RWPE1 (cell line): ENCODE measurements around the gene HIVEP3.

Experiments
- CTCF ChIA-PET: fragments of 350-600 bp; sonication (Branson Sonifier 250); formaldehyde crosslinking; extraction: SDS; loops from one replicate; lab custom pipeline; 2021; lab: Yijun Ruan, JAX
- POLR2A ChIA-PET: fragments of 400-600 bp; formaldehyde crosslinking; extraction: SDS; loops from one replicate; lab custom pipeline; 2020; ENCODE audit warnings: antibody characterized with exemption; ENCODE audit not compliant: low non-redundant PET; lab: Yijun Ruan, JAX
- DNase-seq: peaks from one replicate; pipeline ENCODE4 v3.0.0; 2012; ENCODE audit warnings: low spot score
- H3K27ac ChIP-seq: fragments of 450-650 bp; 2 replicates; pipeline ENCODE4 v1.5.1; 2017
- CTCF ChIP-seq: fragments of 450-650 bp; conservative IDR thresholded peaks from 2 replicates; pipeline ENCODE4 v1.5.1; 2017; ENCODE audit warnings: low read depth, mild to moderate bottlenecking

The HIVEP3 gene

GRCh38 chr1:41705798-41706197 lies 212.9 kb downstream of the HIVEP3 start:
- TF ChIP-seq CTCF = no peak
- ChIA-PET CTCF (interaction anchor here (1.1 kb wide), 1 partner anchor 39 kb away, joined by 3 read pairs; no protein-coding TSS in a partner anchor), POLR2A (no interaction called here)
- no peak for DNase-seq
- H3K27ac ChIP-seq = no peak overlapping the region

GRCh38 chr1:41704196-41704595 lies 214.5 kb downstream of the HIVEP3 start:
- ChIA-PET CTCF (interaction anchor here (0.9 kb wide), 1 partner anchor 10 kb away, joined by 3 read pairs; no protein-coding TSS in a partner anchor), POLR2A (no interaction called here)
- TF ChIP-seq CTCF = no peak
- DNase-seq = no peak
- no peak overlapping the region for H3K27ac ChIP-seq

GRCh38 chr1:41702771-41703170 lies 216.0 kb downstream of the HIVEP3 start:
- POLR2A ChIA-PET = no interaction called here
- CTCF ChIA-PET = no interaction called here
- H3K27ac ChIP-seq = no peak overlapping the region
- DNase-seq = no peak
- no peak for TF ChIP-seq CTCF

GRCh38 chr1:41700986-41701535 lies 217.7 kb downstream of the HIVEP3 start:
- H3K27ac ChIP-seq = no peak overlapping the region
- no peak for TF ChIP-seq CTCF
- CTCF ChIA-PET = no interaction called here
- no peak for DNase-seq
- POLR2A ChIA-PET = no interaction called here

- H3K27ac ChIP-seq = no peak overlapping the region
- ChIA-PET CTCF (no interaction called here), POLR2A (no interaction called here)
- DNase-seq = no peak
- no peak for TF ChIP-seq CTCF
Measured at GRCh38 chr1:41700581-41700980, 218.1 kb downstream of the HIVEP3 start.

- H3K27ac ChIP-seq = no peak overlapping the region
- DNase-seq = no peak
- CTCF ChIA-PET = interaction anchor here (0.6 kb wide), 1 partner anchor 41 kb away, joined by 3 read pairs; no protein-coding TSS in a partner anchor
- TF ChIP-seq CTCF = no peak
- POLR2A ChIA-PET = no interaction called here
Measured at GRCh38 chr1:41699861-41700248, 218.9 kb downstream of the HIVEP3 start.
